Small intestine (tissue), 7 donors: Measurements from ENCODE around the gene ATXN7. TPM values are rescaled to one million over a fixed set of nuclear protein-coding genes. Genes with fewer than 3 reads are reported as not detected.
A peak's percentile ranks its signal among the peaks of the same experiment; 100 is the strongest.

Experiments
- DNase-seq, 2 donors: peaks; one replicate each; pipeline versions ENCODE4 v3.0.0 to v3.0.0-alpha.2; 2013
- FAIRE-seq: peaks from 2 replicates; lab custom pipeline; 2012; peaks lifted over from hg19 to GRCh38; lab: Jason Lieb, UNC
- H3K27ac ChIP-seq, 3 donors: one replicate each; pipeline ENCODE4 v1.5.1; 2013; ENCODE audit warnings: low read length in 2 of 3, mild to moderate bottlenecking in 2 of 3, control low read depth in 1 of 3, inconsistent platforms in 1 of 3, low read depth in 1 of 3, moderate library complexity in 1 of 3
- H3K27me3 ChIP-seq, 3 donors: one replicate each; pipeline ENCODE4 v1.6.1; 2013; ENCODE audit warnings: low read length in 3 of 3, inconsistent platforms in 1 of 3; ENCODE audit not compliant: control insufficient read depth in 3 of 3, insufficient read depth in 3 of 3
- H3K36me3 ChIP-seq, 3 donors: one replicate each; pipeline ENCODE4 v1.6.1; 2013; ENCODE audit warnings: low read length in 3 of 3, inconsistent platforms in 1 of 3, low read depth in 1 of 3, mild to moderate bottlenecking in 1 of 3, moderate library complexity in 1 of 3; ENCODE audit not compliant: control insufficient read depth in 3 of 3, insufficient read depth in 2 of 3
- H3K4me1 ChIP-seq, 3 donors: one replicate each; pipeline ENCODE4 v1.6.1; 2013; ENCODE audit warnings: low read length in 2 of 3, inconsistent platforms in 1 of 3, low read depth in 1 of 3, mild to moderate bottlenecking in 1 of 3, moderate library complexity in 1 of 3; ENCODE audit not compliant: control insufficient read depth in 3 of 3, insufficient read depth in 2 of 3
- H3K4me3 ChIP-seq, 3 donors: one replicate each; pipeline ENCODE4 v1.5.1; 2013; ENCODE audit warnings: low read length in 3 of 3, control low read depth in 1 of 3, inconsistent platforms in 1 of 3, low read depth in 1 of 3, mild to moderate bottlenecking in 1 of 3, moderate library complexity in 1 of 3
- H3K9me3 ChIP-seq, 2 donors: one replicate each; pipeline ENCODE4 v1.6.1; 2013; ENCODE audit warnings: low read depth in 1 of 2, low read length in 1 of 2; ENCODE audit not compliant: control insufficient read depth in 2 of 2, insufficient read depth in 1 of 2
- WGBS, 3 donors: extraction: QIAGEN DNeasy Blood & Tissue Kit; methylation state at CpG; one replicate each; pipeline ENCODE4 v1.1.7; 2013; 5-methylcytosine and 5-hydroxymethylcytosine counted together
- polyA plus RNA-seq, 4 donors: library from polyadenylated mRNA; stranded (reverse) in 3 of 4; unstranded in 1 of 4; fragments of 200-250 nt in 3 of 4; fragments of 120-200 nt in 1 of 4; gene quantifications; one replicate each; pipeline versions ENCODE4 v1.2.1 to v1.2.3, GENCODE V29; 2013
- donor health status: healthy with polysubstance abuse.
- donor health status: control.
- donor health status: control.
- donor health status: Bipolar disorder and iron deficiency.
- donor health status: healthy.

The ATXN7 gene
- polyA plus RNA-seq, 4 donors, result 2.4 to 17.0 (median 5.3) TPM

DNA sequence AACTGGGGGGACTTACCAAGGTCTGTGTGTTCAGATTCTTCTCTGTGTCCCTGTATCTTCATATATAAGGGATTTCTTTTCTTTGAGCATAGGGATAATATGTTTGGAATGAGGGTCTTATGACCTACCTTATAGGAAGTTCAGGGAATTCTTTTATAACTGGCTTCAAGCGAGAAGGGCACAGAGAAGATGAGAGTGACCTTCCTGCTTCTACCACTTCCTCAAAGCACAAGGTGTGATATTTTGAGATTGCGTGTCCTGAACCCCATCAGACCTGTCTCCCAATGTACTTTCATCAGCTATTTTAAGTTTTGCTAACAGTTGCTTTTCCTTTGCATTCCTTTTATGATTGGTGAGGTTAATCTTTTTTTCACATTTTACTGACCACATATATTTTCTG, 162.7 kb downstream of the ATXN7 start:
- Histone ChIP-seq H3K36me3 (peaks cover 0 to 3% (median 0%) of the 10 kb centered on the region in 3 donors), H3K27me3 (peaks cover 0 to 7% (median 0%) of the 10 kb centered on the region in 3 donors), H3K4me3 (no peak overlapping the region), H3K4me1 (peaks cover 2 to 9% (median 5%) of the 10 kb centered on the region in 3 donors), H3K9me3 (no peaks in the 10 kb centered on the region), H3K27ac (no peak overlapping the region)
- WGBS, 3 donors, result 69 to 72% (median 70%) methylated on average over 2 of the region's 2 CpGs
- FAIRE-seq (no peak), DNase-seq (no peak)

DNA sequence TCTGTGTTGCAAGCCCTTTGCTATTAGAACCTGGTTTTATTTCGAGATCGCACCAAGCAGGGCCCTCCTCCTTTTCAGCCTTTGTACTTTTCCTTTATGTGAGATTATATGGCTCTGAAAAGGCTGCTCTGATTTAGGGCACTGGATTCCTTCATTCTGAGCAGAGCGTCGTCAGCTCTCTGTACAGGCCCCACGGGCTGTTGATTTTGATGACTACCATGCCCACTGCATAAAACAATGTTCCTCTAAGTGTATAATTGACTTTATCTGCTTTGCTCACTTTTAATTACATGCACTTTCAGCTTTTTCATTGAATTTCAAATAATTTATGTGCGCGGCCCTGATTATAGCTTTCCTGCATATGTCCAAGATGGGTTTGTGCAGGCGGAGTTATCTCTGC, 164.0 kb downstream of the ATXN7 start:
- H3K27me3 ChIP-seq, result peaks cover 0 to 7% (median 0%) of the 10 kb centered on the region in 3 donors
- H3K36me3 ChIP-seq, result no peaks in the 10 kb centered on the region
- FAIRE-seq (no peak), DNase-seq (no peak)
- H3K4me3 ChIP-seq, result no peak overlapping the region
- H3K9me3 ChIP-seq, result no peaks in the 10 kb centered on the region
- no peaks in the 10 kb centered on the region for H3K4me1 ChIP-seq
- H3K27ac ChIP-seq, result no peak overlapping the region
- WGBS, 3 donors, result 75 to 80% (median 76%) methylated on average over 8 of the region's 8 CpGs

DNA sequence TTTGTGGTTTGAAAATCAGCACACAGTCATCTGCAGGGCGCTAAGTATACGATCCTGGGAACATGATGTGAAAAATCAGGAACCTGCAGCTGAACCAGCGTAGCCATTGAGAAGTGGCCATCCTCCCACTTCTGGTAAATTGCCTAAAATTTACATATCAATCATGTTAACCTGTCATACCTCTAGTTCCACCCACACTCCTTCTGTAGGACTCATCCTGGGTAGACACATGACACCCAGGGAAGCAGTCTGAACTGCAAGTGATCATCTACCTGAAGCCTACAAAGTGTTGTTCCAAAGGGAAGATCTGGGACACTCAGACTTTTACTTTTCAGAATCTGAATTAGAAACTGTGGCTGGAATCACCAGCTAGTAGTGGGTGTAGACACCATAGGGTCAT, 165.1 kb downstream of the ATXN7 start:
- DNase-seq (no peak), FAIRE-seq (no peak)
- H3K9me3 ChIP-seq, result no peaks in the 10 kb centered on the region
- H3K4me1 ChIP-seq, result no peaks in the 10 kb centered on the region
- no peak overlapping the region for H3K4me3 ChIP-seq
- WGBS, 3 donors, result 55 to 71% (median 56%) methylated on average over 3 of the region's 3 CpGs
- peaks cover 0 to 7% (median 0%) of the 10 kb centered on the region in 3 donors for H3K27me3 ChIP-seq
- no peaks in the 10 kb centered on the region for H3K36me3 ChIP-seq
- H3K27ac ChIP-seq, result no peak overlapping the region

DNA sequence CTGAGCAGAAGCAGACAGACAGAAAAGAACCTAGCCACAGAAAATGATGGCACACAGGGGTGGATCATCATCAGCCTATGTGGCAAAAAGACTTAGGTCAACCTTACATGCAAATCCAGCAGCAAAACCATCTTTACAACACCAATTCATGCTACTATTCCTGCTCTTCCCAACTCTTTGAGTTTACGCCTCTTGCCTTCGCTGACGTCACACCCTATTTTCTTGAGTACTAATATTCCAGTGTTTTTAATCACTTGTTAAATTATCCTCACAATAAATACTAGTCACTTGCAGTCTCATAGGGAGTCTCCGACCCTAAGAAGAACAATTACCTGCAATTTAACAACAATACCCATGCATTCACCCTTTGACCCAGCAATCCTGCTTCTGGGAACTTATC, 165.6 kb downstream of the ATXN7 start:
- peaks cover 0 to 7% (median 0%) of the 10 kb centered on the region in 3 donors for H3K27me3 ChIP-seq
- H3K4me3 ChIP-seq, result no peak overlapping the region
- H3K4me1 ChIP-seq, result no peaks in the 10 kb centered on the region
- H3K9me3 ChIP-seq, result no peaks in the 10 kb centered on the region
- H3K27ac ChIP-seq, result no peak overlapping the region
- no peaks in the 10 kb centered on the region for H3K36me3 ChIP-seq
- DNase-seq (no peak), FAIRE-seq (no peak)
- WGBS, 3 donors, result 67 to 85% (median 76%) methylated on average over 4 of the region's 4 CpGs

DNA sequence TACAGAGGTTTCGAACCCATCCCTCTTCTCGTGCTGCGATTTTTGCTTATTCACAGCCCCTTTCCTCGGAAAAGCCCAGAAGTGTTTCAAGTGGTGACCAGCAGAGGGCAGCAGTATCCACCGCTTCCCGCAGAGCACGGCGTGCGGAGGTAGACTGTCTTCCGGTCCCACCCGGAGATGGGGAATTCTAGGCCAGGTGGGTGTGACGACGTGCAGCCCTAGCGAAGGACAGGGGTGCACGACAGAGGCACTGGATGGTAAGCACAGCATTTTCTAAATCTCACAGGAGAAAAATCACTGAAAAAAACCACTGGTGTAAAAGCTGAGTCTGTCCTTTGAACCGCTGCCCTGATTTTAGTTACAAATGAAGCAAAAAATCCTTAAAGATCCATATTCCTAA, 167.1 kb downstream of the ATXN7 start:
- peak; percentile 60 to 83 for DNase-seq
- Histone ChIP-seq H3K4me1 (no peaks in the 10 kb centered on the region), H3K4me3 (no peak overlapping the region), H3K9me3 (no peaks in the 10 kb centered on the region), H3K27ac (no peak overlapping the region), H3K36me3 (no peaks in the 10 kb centered on the region), H3K27me3 (peaks cover 0 to 7% (median 0%) of the 10 kb centered on the region in 3 donors)
- 4 to 5% (median 5%) methylated on average over 16 of the region's 16 CpGs for WGBS, 3 donors
- no peak for FAIRE-seq

DNA sequence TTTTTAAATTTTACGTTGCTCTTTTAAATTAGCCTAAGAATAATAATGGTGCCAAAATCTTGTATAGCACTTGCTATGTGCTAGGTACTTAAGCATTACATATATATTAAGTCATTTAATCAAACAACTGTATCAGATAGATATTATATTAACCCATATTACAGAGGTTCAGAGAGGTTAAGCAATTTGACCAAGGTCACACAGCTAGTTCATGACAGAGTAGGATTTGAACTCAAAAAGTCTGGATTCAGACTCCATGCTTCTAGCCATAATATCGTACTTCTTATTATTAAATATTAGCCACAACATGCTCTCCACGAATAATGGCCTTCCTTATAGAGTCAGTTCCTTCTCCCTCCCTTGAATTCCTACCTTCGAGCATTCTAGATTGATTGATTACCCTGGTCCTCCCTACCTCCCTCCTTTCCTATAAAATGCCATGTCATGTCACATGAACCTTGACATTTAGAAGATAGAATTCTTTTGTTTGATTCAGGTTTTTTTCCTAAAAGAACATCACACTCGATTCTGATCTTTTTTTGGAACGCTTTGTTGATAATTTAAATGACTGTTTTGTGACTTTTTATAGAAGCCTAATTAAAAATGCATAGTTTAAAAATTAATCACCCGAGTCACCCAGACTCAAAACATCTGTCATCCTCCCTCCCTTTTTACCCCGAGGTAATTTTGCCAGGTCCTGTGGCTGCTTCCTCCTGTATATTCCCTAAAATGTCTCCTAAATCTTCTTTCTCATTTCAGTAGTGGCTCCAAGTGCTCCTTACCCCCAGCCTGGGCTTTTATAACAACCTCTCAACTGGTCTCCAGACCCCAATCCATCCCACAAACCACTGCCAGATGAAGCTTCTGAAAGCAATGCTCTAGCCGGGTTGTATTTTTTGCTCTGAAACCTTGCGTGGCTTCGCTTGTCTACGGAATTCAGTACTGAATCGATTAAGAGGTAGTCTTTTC, 168.2 kb downstream of the ATXN7 start:
- Histone ChIP-seq H3K4me3 (no peak overlapping the region), H3K4me1 (no peaks in the 10 kb centered on the region), H3K27me3 (peaks cover 0 to 7% (median 0%) of the 10 kb centered on the region in 3 donors), H3K36me3 (no peaks in the 10 kb centered on the region), H3K9me3 (no peaks in the 10 kb centered on the region), H3K27ac (no peak overlapping the region)
- DNase-seq (no peak), FAIRE-seq (no peak)
- WGBS, 3 donors, result 70 to 76% (median 74%) methylated on average over 13 of the region's 13 CpGs

DNA sequence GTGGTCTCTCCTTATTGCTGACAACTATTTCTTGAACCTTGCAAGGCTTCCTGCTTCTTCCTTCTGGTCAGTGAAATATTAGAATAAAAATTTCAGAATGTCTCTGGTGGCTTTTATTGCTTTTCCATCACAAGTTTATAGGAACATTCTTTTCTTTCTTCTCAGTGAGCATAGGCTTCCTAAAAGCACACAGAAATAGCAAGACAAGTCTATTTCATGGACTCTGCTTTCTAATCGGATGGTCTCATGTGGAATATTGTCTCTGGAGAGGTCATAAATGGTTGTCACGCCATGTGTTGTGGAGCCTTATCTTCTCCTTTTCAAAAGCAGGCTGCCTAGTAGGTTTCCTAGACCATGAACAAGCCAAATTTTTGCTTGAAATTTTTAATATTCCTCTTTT, 169.4 kb downstream of the ATXN7 start:
- 46 to 78% (median 64%) methylated on average over 2 of the region's 2 CpGs for WGBS, 3 donors
- no peak overlapping the region for H3K4me3 ChIP-seq
- no peak for DNase-seq
- H3K36me3 ChIP-seq, result no peaks in the 10 kb centered on the region
- H3K27me3 ChIP-seq, result peaks cover 0 to 7% (median 0%) of the 10 kb centered on the region in 3 donors
- H3K27ac ChIP-seq, result no peak overlapping the region
- no peaks in the 10 kb centered on the region for H3K4me1 ChIP-seq
- no peak for FAIRE-seq
- no peaks in the 10 kb centered on the region for H3K9me3 ChIP-seq

DNA sequence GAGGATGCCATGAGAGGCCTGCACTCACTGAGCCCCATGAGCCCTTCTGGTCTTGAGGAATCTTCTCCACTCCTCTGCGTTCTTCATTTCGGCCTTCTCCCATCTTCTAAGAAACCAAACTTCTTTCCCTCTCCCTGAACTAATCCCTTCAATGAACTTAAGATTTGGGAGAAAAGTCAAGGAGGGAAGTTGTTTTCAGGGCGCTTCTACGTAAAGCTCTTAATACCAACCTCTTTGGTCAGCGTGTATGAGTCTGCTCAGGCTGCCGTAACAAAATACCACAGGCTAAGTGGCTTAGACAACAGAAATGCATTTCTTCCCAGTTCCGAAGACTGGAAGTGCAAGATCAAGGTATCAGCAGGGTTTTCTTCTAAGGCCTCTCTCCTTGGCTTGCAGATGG, 173.4 kb downstream of the ATXN7 start:
- no peak overlapping the region for H3K27ac ChIP-seq
- H3K36me3 ChIP-seq, result no peaks in the 10 kb centered on the region
- no peaks in the 10 kb centered on the region for H3K4me1 ChIP-seq
- DNase-seq (no peak), FAIRE-seq (no peak)
- H3K27me3 ChIP-seq, result peaks cover 0 to 6% (median 2%) of the 10 kb centered on the region in 3 donors
- WGBS, 3 donors, result 95 to 98% (median 96%) methylated on average over 7 of the region's 7 CpGs
- H3K4me3 ChIP-seq, result no peak overlapping the region
- no peaks in the 10 kb centered on the region for H3K9me3 ChIP-seq
